Activated CD4-positive, alpha-beta T cell treated with anti-CD3 and anti-CD28 coated beads, Interleukin-2, amount 10 ng/mL, durations not matched to agents 24 days and 14 days (primary cell): ENCODE results near the gene ASB13. TPM values are rescaled to one million over a fixed set of nuclear protein-coding genes. Genes with fewer than 3 reads are reported as not detected.
"Not testable (repeated sequence)": the region's sequence is repeated elsewhere in the genome, so short reads cannot be mapped to it uniquely, and the experiment has no call there.

Source experiments
- DNase-seq: peaks from one replicate; pipeline ENCODE4 v3.0.0; 2022
- H3K27ac Mint-ChIP-seq: one replicate; pipeline ENCODE4 v1.8.0; 2022; ENCODE audit warnings: mild to moderate bottlenecking, mixed read lengths
- H3K27me3 Mint-ChIP-seq: one replicate; pipeline ENCODE4 v1.8.0; 2022; ENCODE audit warnings: mixed read lengths
- H3K36me3 Mint-ChIP-seq: one replicate; pipeline ENCODE4 v1.8.0; 2022; ENCODE audit warnings: low read depth, mild to moderate bottlenecking, mixed read lengths
- H3K4me1 Mint-ChIP-seq: one replicate; pipeline ENCODE4 v1.8.0; 2021; ENCODE audit warnings: mixed read lengths
- H3K4me3 Mint-ChIP-seq: one replicate; pipeline ENCODE4 v1.8.0; 2022; ENCODE audit warnings: mild to moderate bottlenecking, moderate library complexity, mixed read lengths
- H3K9me3 Mint-ChIP-seq: one replicate; pipeline ENCODE4 v1.8.0; 2021; ENCODE audit warnings: mixed read lengths
- intact Hi-C: fragments of 100-400 bp; cut with micrococcal nuclease; formaldehyde crosslinking; loops from one replicate; pipeline ENCODE4 v1.15.1; 2023
- total RNA-seq: library from RNA; stranded (reverse); gene quantifications from 2 replicates; pipeline ENCODE4 v1.2.3, GENCODE V29; 2022

ASB13 gene
- total RNA-seq, 1 donor from 2014 or later: 13.5 TPM

- DNase-seq: no peak
- no peaks in the 10 kb centered on the region for H3K36me3 Mint-ChIP-seq
- intact Hi-C loops: no loop called here
- H3K27me3 Mint-ChIP-seq: peaks cover 8% of the 10 kb centered on the region
- H3K4me3 Mint-ChIP-seq: no peak overlapping the region
- H3K4me1 Mint-ChIP-seq: peaks cover 7% of the 10 kb centered on the region
- no peak overlapping the region for H3K27ac Mint-ChIP-seq
- no peaks in the 10 kb centered on the region for H3K9me3 Mint-ChIP-seq
These were observed 70.8 kb downstream of the ASB13 start for GRCh38 chr10:5595591-5595990.

DNA sequence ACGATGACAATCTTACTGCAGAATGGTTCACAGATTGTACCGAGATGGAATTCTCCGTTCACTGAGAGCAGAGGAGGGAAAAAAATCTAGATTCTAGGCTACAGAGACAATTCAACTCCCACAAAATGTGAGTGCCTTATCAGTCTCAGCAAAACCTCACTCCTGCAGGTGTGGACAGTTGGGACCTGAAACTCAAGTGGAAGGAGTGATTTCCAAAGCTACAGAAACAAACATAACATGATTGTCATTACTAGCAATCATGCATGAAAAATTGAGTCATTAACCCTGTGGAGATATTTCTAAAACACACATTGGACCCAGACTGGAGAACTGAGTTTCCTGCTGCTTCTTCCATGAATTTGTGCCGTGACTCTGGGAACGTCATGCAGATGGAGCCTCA lies 71.3 kb downstream of the ASB13 start:
- Mint-ChIP-seq H3K27me3 (peaks cover 8% of the 10 kb centered on the region), H3K4me1 (peaks cover 7% of the 10 kb centered on the region), H3K36me3 (no peaks in the 10 kb centered on the region), H3K27ac (no peak overlapping the region), H3K4me3 (no peak overlapping the region), H3K9me3 (no peaks in the 10 kb centered on the region)
- intact Hi-C loops: no loop called here
- no peak for DNase-seq

- intact Hi-C loops: no loop called here
- Mint-ChIP-seq H3K4me3 (no peak overlapping the region), H3K27me3 (peaks cover 8% of the 10 kb centered on the region), H3K4me1 (peaks cover 11% of the 10 kb centered on the region), H3K9me3 (no peaks in the 10 kb centered on the region), H3K27ac (no peak overlapping the region), H3K36me3 (no peaks in the 10 kb centered on the region)
- DNase-seq: no peak
These were observed 71.9 kb downstream of the ASB13 start for GRCh38 chr10:5594271-5595049.

DNA sequence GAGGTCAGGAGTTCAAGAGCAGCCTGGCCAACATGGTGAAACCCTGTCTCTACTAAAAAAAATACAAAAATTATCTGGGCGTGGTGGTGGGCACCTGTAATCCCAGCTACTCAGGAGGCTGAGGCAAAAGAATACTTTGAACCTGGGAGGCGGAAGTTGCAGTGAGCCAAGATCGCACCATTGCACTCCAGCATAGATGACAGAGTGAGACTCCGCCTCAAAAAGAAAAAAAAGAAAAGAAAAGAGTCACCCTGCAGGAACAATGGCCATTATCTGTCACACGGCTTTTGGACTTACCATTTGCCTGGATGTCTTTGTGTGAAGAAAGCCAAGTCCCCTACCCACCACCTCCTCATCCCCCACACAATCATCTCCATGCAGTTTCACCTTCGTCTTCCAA lies 73.0 kb downstream of the ASB13 start:
- peaks cover 11% of the 10 kb centered on the region for H3K4me1 Mint-ChIP-seq
- H3K9me3 Mint-ChIP-seq, H3K36me3 Mint-ChIP-seq, DNase-seq, H3K4me3 Mint-ChIP-seq, intact Hi-C loops, H3K27me3 Mint-ChIP-seq, H3K27ac Mint-ChIP-seq: not testable (repeated sequence)

DNA sequence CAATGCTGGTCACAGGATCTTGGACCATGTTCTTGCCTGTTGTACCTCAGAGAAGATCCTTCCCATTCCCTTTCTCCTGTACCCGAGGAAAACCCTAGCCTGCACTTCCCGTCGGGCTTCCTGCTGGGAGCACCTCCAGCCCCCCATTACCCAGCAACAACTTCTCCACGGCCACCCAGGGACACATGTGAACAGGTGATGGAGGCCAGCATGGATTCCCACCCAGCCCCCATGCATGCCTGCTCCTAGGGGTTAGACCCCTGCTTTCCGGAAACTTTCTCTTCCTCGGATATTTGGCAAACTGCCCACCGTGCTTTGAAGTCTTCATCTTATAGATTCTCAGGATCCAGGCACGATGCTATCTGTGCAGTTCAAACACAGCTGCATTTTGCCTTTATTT lies 74.3 kb downstream of the ASB13 start:
- DNase-seq: no peak
- intact Hi-C loops: no loop called here
- no peak overlapping the region for H3K27ac Mint-ChIP-seq
- peaks cover 11% of the 10 kb centered on the region for H3K4me1 Mint-ChIP-seq
- H3K9me3 Mint-ChIP-seq: no peaks in the 10 kb centered on the region
- no peak overlapping the region for H3K4me3 Mint-ChIP-seq
- H3K36me3 Mint-ChIP-seq: no peaks in the 10 kb centered on the region
- peaks cover 5% of the 10 kb centered on the region for H3K27me3 Mint-ChIP-seq

- peaks cover 11% of the 10 kb centered on the region for H3K4me1 Mint-ChIP-seq
- intact Hi-C loops: no loop called here
- peaks cover 5% of the 10 kb centered on the region for H3K27me3 Mint-ChIP-seq
- H3K9me3 Mint-ChIP-seq: no peaks in the 10 kb centered on the region
- no peak for DNase-seq
- H3K4me3 Mint-ChIP-seq: no peak overlapping the region
- no peaks in the 10 kb centered on the region for H3K36me3 Mint-ChIP-seq
- no peak overlapping the region for H3K27ac Mint-ChIP-seq
These were observed 75.0 kb downstream of the ASB13 start for GRCh38 chr10:5591336-5591824.

GRCh38 chr10:5590816-5591215 lies 75.6 kb downstream of the ASB13 start:
- no peak overlapping the region for H3K4me3 Mint-ChIP-seq
- DNase-seq: no peak
- H3K9me3 Mint-ChIP-seq: no peaks in the 10 kb centered on the region
- intact Hi-C loops: no loop called here
- H3K36me3 Mint-ChIP-seq: no peaks in the 10 kb centered on the region
- peaks cover 5% of the 10 kb centered on the region for H3K27me3 Mint-ChIP-seq
- H3K4me1 Mint-ChIP-seq: peaks cover 8% of the 10 kb centered on the region
- no peak overlapping the region for H3K27ac Mint-ChIP-seq

DNA sequence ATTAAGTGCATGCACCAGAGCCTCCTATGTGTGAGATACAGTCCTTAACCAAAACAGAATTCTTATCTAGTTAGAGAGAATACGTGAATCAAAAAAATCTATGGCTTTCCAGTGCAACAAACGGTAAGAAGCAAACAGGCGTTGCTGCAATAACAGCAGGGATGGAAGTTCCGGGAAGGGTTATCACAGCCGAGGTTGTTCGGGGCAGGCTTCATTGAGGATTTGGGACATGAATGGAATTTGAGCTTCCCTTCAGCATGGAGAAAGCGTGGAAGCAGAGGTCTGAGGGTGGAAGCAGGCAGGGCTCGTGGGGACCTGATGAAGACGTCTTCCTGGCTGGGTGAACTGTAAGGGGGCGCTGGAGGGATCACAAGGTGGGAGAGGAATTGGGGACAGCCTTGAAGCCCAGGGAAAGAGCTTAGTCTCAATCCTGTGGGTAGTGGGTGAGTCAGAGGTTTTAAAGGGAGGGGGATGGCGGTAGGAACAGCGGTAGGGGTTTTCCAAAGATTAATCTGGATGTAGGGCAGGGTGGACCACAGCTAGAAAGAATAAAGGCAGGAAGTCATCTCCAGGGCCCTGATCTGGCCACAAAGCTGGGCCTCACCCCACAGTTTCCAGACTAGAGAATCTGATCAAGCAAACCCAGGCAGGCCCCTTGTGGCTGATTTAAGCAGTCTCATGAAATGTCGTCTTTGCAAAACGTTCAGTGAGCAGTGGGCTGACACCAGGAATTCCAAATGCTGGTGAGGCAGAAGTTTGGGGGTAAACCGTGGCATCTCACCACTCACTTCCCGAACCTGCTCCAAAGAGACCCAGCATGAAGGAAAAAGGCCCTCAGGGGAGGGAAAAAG lies 76.5 kb downstream of the ASB13 start:
- intact Hi-C loops: no loop called here
- DNase-seq: no peak
- Mint-ChIP-seq H3K27me3 (peaks cover 3% of the 10 kb centered on the region), H3K27ac (no peak overlapping the region), H3K4me1 (peaks cover 6% of the 10 kb centered on the region), H3K4me3 (no peak overlapping the region), H3K9me3 (no peaks in the 10 kb centered on the region), H3K36me3 (no peaks in the 10 kb centered on the region)

GRCh38 chr10:5589011-5589660 lies 77.3 kb downstream of the ASB13 start:
- no peaks in the 10 kb centered on the region for H3K9me3 Mint-ChIP-seq
- no peaks in the 10 kb centered on the region for H3K27me3 Mint-ChIP-seq
- no peak for DNase-seq
- H3K4me1 Mint-ChIP-seq: peaks cover 4% of the 10 kb centered on the region
- H3K27ac Mint-ChIP-seq: no peak overlapping the region
- intact Hi-C loops: no loop called here
- no peaks in the 10 kb centered on the region for H3K36me3 Mint-ChIP-seq
- no peak overlapping the region for H3K4me3 Mint-ChIP-seq

Other genes with a start within 250 kb of the ASB13 start
- not detected in 2 replicates for gene CALML5, start 167.0 kb downstream of the ASB13 start, total RNA-seq
- not detected in 2 replicates for gene CALML3, start 141.6 kb downstream of the ASB13 start, total RNA-seq
- 78.2 and 92.3 TPM in 2 replicates for gene TASOR2, start 18.2 kb upstream of the ASB13 start, total RNA-seq
- gene GDI2, start 146.8 kb upstream of the ASB13 start, total RNA-seq: 305 and 307 TPM in 2 replicates
- gene ANKRD16, start 223.3 kb upstream of the ASB13 start, total RNA-seq: 10.8 and 12.2 TPM in 2 replicates
- 58.4 and 62.9 TPM in 2 replicates for gene FBH1, start 223.6 kb upstream of the ASB13 start, total RNA-seq